Erythroblast (primary cell): ENCODE results near the gene PDE9A.

ENCODE experiments used
- GATA1 ChIP-seq: IDR thresholded peaks from 2 replicates; pipeline ENCODE4 v1.6.1; 2011; ENCODE audit warnings: low read depth, mild to moderate bottlenecking, control low read depth, low read length, moderate library complexity
- POLR2A ChIP-seq: IDR thresholded peaks from 2 replicates; pipeline ENCODE4 v1.6.1; 2011; ENCODE audit warnings: mild to moderate bottlenecking, low read length

DNA sequence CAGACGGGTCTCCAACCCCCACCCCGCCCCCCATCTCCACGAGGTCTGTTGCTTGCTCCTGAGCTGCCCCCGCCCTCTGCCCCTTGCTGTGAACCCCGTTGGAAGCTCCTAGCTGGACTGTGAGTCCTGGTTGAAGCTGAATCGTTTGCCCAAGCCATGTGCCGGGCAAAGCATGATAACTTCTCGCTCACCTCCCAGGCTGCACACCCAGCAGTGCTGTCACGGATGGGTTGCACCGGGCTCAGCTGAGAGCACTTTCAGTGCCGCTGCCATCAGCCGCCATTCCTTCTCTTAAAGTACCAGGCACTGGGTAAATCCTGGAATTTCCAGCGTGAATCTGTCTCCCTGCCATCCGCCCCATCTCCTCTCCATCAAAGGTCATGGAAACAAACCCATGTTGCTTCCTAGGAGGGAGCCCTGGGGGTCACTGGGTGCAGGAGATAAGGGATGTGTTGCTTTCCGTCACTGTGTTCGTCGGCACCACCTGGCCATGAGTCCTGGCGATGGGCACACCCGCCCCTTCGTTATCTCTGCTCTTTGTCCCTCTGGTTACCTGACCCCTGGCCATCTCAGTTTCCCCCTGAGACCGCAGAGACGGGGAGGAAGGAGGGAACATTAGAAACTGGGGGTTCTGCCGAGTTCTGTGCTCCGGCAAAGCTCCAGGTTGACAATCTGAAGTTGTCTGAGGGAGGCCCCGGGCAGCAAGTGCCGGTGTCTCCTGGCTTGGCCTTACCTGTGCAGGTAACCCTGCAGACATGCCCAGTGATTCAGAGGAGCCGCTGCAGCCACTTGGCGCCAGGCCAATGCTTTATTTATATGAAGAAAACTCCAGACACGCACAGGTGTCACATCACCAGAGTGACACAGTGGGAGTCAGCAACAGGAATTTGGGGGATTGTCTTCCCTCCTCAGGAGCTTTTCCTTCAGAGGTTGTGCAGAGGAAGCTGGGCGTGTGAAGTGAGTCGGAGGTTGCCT lies 2.7 kb downstream of the PDE9A start:
- TF ChIP-seq POLR2A (no peak), GATA1 (no peak)
